DND-41 (cell line): ENCODE measurements around the gene C14orf180.

Experiments
- ATAC-seq: fragments of 200-7000 bp; cut with Tn5 transposase; 3 replicates; pipeline ENCODE4 v1.9.1; 2021; ENCODE audit warnings: low read depth; ENCODE audit not compliant: insufficient read depth
- DNase-seq: peaks from one replicate; pipeline ENCODE4 v3.0.0-alpha.2; 2020
- H2AFZ ChIP-seq: 2 replicates; pipeline ENCODE4 v1.6.0; 2012; ENCODE audit warnings: low read depth, low read length
- H3K27ac ChIP-seq: 2 replicates; pipeline ENCODE4 v1.5.1; 2012; ENCODE audit warnings: low read length, inconsistent platforms
- H3K27me3 ChIP-seq: fragments of 200-600 bp; sonication (generic); 2 replicates; pipeline ENCODE4 v1.6.0; 2012; ENCODE audit warnings: low read length, mild to moderate bottlenecking, inconsistent platforms; ENCODE audit not compliant: insufficient read depth, poor library complexity
- H3K36me3 ChIP-seq: 2 replicates; pipeline ENCODE4 v1.5.1; 2012; ENCODE audit warnings: low read length, inconsistent platforms; ENCODE audit not compliant: insufficient read depth
- H3K4me1 ChIP-seq: 2 replicates; pipeline ENCODE4 v1.5.1; 2012; ENCODE audit warnings: mild to moderate bottlenecking, low read length; ENCODE audit not compliant: insufficient read depth
- H3K4me2 ChIP-seq: 2 replicates; pipeline ENCODE4 v1.6.0; 2012; ENCODE audit warnings: mild to moderate bottlenecking, moderate library complexity, low read length, inconsistent platforms; ENCODE audit not compliant: insufficient read depth
- H3K4me3 ChIP-seq, 2 experiments: fragments of 200-600 bp in 1 of 2; shearing (Covaris generic) in 1 of 2; 2 replicates each; pipeline ENCODE4 v1.5.1; 2012 to 2016; ENCODE audit warnings: inconsistent platforms in 2 of 2, low read length in 2 of 2, mild to moderate bottlenecking in 2 of 2, low read depth in 1 of 2, moderate library complexity in 1 of 2
- H3K79me2 ChIP-seq: 2 replicates; pipeline ENCODE4 v1.6.0; 2012; ENCODE audit warnings: low read length, inconsistent platforms; ENCODE audit not compliant: insufficient read depth
- H3K9ac ChIP-seq: 2 replicates; pipeline ENCODE4 v1.6.0; 2012; ENCODE audit warnings: low read depth, mild to moderate bottlenecking, inconsistent platforms, low read length, moderate library complexity
- H3K9me3 ChIP-seq: 2 replicates; pipeline ENCODE4 v1.5.1; 2012; ENCODE audit warnings: low read length, moderate library complexity, mild to moderate bottlenecking, inconsistent platforms; ENCODE audit not compliant: insufficient read depth, severe bottlenecking
- H4K20me1 ChIP-seq: 2 replicates; pipeline ENCODE4 v1.6.0; 2012; ENCODE audit warnings: low read length; ENCODE audit not compliant: insufficient read depth
- CTCF ChIP-seq: IDR thresholded peaks from 2 replicates; pipeline ENCODE4 v1.5.1; 2012; ENCODE audit warnings: borderline replicate concordance, low read length, moderate library complexity, mild to moderate bottlenecking; ENCODE audit not compliant: poor library complexity, severe bottlenecking; ENCODE audit errors: extremely low read depth
- EZH2 ChIP-seq: IDR thresholded peaks from 3 replicates; pipeline ENCODE4 v1.6.1; 2012; ENCODE audit warnings: borderline replicate concordance, low read depth, mild to moderate bottlenecking, moderate library complexity, low read length, inconsistent platforms; ENCODE audit not compliant: severe bottlenecking

Gene C14orf180

GRCh38 chr14:104589338-104590195 is 10.0 kb downstream of the C14orf180 start:
- H3K4me3 ChIP-seq, result no peak overlapping the region
- DNase-seq (no peak), ATAC-seq (0 out of 3 replicates have a peak, but pooled peaks have one; percentile 17)
- no peaks in the 10 kb centered on the region for H3K9me3 ChIP-seq
- H3K9ac ChIP-seq, result no peak overlapping the region
- no peaks in the 10 kb centered on the region for H3K36me3 ChIP-seq
- H2AFZ ChIP-seq, result no peak overlapping the region
- no peaks in the 10 kb centered on the region for H3K79me2 ChIP-seq
- no peak overlapping the region for H3K27ac ChIP-seq
- no peak for TF ChIP-seq CTCF
- no peak for TF ChIP-seq EZH2
- H3K27me3 ChIP-seq, result no peaks in the 10 kb centered on the region
- H3K4me2 ChIP-seq, result no peak overlapping the region
- H3K4me1 ChIP-seq, result no peaks in the 10 kb centered on the region
- no peaks in the 10 kb centered on the region; the same call in 1 of the 2 replicates for H4K20me1 ChIP-seq

DNA sequence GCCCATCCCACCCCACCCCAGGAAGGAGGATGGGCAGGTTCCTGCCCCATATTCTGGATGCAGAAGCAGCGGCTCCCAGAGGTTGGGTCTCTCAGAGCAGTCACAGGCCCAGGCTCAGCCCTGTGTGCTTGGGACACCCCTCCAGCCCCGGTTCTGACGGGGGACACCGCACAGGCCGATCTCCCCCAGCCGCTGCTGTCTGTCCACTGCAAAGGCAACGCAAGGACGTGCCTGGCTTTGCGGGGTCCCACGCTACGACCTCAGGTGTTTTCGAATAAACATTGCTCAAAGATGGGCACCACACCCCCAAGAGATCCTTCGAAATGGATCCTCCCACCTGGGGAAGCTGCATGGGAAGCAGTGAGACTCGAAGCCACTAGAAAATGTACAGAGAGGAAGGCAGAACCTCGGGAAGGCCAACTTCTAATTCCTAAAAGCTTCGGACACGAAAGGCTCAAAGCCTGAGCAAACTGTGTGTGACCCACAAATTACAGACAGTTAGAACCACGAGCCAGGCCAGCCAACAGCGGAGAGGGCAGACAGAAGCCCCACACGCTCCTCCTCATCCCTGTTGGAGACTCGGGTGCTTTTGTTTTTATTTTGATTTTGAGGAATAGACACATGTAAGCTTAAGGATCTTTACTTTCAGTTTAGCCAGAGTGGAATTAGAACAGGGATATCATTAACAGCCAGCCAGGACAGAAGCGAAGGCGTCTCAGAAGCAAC is 10.8 kb downstream of the C14orf180 start:
- H3K36me3 ChIP-seq, result no peaks in the 10 kb centered on the region
- no peak overlapping the region for H3K4me2 ChIP-seq
- H3K4me3 ChIP-seq, result no peak overlapping the region
- no peaks in the 10 kb centered on the region for H3K9me3 ChIP-seq
- no peaks in the 10 kb centered on the region for H4K20me1 ChIP-seq
- H3K9ac ChIP-seq, result no peak overlapping the region
- H2AFZ ChIP-seq, result no peak overlapping the region
- H3K27ac ChIP-seq, result no peak overlapping the region
- H3K27me3 ChIP-seq, result no peaks in the 10 kb centered on the region
- TF ChIP-seq CTCF (no peak), EZH2 (no peak)
- no peak for ATAC-seq
- H3K4me1 ChIP-seq, result no peaks in the 10 kb centered on the region
- no peaks in the 10 kb centered on the region for H3K79me2 ChIP-seq
- no peak for DNase-seq

DNA sequence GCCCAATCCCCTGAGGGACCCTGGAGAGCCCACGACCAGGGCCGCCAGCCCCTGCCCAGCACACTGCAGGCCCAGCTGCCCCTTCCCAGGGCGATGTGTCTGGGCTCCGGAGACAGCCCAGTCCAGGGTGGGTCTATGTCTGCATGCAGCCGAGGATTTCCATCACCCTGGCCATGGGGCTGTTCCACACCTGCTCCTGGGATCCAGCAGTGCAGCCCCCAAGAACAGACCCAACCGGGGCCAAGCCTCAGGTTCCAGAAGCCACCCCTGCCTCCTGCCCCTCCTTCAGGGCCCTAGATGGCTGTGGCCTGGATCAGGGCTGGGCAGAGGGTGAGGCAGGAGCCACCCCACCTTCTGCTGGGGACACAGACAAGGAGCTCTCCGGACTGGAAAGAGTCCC is 11.5 kb downstream of the C14orf180 start:
- no peak overlapping the region for H2AFZ ChIP-seq
- ATAC-seq (no peak), DNase-seq (no peak)
- no peak overlapping the region for H3K27ac ChIP-seq
- H3K4me2 ChIP-seq, result no peak overlapping the region
- H3K4me3 ChIP-seq, result no peak overlapping the region
- no peaks in the 10 kb centered on the region for H3K36me3 ChIP-seq
- H3K4me1 ChIP-seq, result no peaks in the 10 kb centered on the region
- H3K27me3 ChIP-seq, result no peaks in the 10 kb centered on the region
- TF ChIP-seq EZH2 (no peak), CTCF (no peak)
- no peaks in the 10 kb centered on the region for H3K9me3 ChIP-seq
- no peak overlapping the region for H3K9ac ChIP-seq
- no peaks in the 10 kb centered on the region for H4K20me1 ChIP-seq
- no peaks in the 10 kb centered on the region for H3K79me2 ChIP-seq
